Limb (tissue), 2 donors: ENCODE results near the gene NARS2.
"Not testable (repeated sequence)": the region's sequence is repeated elsewhere in the genome, so short reads cannot be mapped to it uniquely, and the experiment has no call there.

Experiments
- DNase-seq, 2 donors: peaks; one replicate each; pipeline ENCODE4 v3.0.0-alpha.2; 2016; ENCODE audit errors: extremely low spot score in 2 of 2

The NARS2 gene

DNA sequence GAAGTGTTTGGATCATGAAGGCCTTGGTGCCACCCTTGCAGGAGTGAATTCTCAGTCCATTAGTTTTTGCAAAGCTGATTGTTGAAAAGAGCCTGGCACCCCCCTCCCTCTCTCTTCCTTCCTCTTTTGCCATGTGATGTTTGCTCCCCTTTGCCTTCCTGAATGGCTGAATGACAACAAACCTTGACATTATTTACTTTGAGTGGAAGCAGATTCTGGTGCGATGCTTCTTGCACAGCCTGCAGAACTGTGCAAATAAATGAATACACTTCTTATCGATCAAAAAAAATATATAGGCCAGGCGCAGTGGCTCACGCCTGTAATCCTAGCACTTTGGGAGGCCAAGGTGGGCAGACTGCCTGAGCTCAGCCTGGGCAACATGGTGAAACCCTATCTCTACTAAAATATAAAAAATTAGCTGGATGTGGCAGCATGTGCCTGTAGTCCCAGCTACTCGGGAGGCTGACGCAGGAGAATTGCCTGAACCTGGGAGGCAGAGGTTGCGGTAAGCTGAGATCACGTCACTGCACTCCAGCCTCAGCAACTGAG lies 2.0 kb upstream of the NARS2 start:
- DNase-seq: no peak

DNA sequence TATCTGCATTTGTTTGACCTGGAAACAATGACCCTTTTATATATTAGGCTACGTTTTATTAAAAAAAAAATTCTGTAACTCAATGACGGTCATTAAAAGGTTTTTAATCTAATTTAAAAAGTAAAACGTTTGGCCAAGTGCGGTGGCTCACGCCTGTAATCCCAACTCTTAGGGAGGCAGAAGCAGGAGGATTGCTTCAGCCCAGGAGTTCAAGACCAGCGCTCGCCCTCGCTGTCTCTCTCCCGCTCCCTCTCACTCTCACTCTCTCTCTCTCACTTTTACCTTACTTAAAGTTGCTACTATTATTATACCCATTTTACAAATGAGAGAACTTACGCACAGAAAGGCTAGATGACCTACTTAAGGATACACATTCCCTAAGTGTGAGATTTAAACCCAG lies 814 bp upstream of the NARS2 start:
- DNase-seq: no peak

GRCh38 chr11:78573681-78574080 lies 983 bp downstream of the NARS2 start:
- DNase-seq: no peak

DNA sequence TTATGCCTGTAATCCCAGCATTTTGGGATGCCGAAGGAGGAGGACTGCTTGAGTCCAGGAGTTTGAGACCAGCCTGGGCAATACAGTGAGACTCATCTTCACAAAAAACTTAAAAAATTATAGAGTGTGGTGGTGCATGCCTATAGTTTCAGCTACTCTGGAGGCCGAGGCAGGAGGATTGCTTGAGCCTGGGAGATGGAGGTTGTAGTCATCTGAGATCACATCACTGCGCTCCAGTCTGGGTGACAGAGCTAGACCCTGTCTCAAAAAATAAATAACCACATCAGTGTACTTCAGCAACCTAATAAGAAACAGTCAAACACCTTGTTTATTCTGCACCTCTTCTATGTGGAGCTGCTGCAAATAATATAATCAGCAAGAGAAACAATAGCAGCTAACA lies 1.4 kb downstream of the NARS2 start:
- no peak for DNase-seq

- DNase-seq: no peak
Observed at GRCh38 chr11:78572394-78572793, 2.3 kb downstream of the NARS2 start.

GRCh38 chr11:78570031-78570430 lies 4.6 kb downstream of the NARS2 start:
- DNase-seq: no peak

DNA sequence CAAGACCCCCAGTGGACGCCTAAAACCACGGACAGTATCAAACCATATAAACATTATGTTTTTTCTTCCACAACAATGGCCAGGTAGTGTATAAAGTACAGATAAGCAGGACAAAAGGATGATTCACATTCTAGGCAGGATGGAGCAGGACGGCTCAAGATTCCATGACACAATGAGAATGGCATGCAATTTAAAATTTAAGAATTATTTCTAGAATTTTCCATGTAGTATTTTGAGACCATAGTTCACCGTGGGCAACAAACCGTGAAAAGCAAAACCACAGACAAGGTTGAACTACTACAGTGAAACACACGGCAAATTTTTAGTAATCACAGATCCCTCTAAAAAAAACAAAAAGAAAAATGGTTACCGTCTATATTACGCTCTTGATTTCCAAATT lies 7.5 kb downstream of the NARS2 start:
- DNase-seq: no peak

DNA sequence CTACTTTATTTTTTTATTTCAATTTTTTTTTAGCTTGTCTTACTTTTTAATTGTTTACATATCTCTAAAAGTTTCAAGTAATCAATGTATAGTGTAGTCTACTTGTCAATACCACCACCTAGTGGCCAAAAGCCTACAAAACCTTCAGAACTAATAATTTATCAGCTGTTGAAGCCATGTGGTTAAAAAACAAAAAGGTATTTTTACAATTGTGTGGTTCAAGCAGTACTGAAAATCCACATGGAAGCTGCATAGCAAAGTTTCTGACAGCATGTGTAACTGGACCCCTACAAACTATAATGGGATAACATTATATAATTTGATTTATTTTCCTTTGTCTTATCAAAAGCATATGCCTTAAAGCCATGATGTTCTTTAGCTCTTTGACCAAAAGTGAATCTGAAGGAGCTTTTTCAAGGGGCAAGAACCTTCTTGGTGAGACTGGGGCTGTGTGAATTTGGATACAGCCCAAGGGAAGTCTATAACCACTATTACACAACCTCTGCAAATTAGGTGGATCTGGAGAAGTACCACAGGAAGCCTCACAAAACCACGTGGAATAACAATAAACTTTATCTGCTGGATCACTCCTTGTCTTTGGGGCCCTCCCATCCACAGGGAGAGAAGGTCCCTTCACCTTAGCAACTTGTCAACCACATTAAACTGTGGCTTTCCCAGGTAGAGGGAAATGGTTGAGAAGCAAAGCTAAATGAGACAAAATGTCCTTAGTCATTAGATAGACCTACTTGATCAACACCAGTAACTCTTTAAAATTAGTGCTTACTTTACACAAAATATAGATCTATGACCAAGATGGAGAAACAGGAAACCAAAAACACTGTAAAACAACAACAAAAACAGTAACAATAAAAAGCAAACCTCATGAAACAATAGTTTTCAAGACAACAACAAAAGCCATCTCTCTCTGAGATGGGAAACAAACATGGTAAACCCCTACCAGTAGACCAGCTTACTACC lies 9.9 kb downstream of the NARS2 start:
- DNase-seq: peak in 1 of 2 donors; percentile 68

GRCh38 chr11:78564037-78564436 lies 10.6 kb downstream of the NARS2 start:
- not testable (repeated sequence) for DNase-seq

DNA sequence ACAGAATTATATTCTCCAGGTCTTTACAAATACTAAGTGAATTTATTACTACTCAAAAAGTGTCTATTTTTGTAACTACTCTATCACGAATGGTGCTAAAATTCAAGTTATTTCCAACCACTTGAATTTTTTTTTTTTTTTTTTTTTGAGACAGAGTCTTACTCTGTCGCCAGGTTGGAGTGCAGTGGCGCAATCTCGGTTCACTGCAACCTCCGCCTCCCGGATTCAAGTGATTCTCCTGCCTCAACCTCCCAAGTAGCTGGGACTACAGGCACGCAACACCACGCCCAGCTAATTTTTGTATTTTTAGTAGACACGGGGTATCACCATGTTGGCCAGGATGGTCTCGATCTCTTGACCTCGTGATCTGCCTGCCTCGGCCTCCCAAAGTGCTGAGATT lies 11.6 kb downstream of the NARS2 start:
- not testable (repeated sequence) for DNase-seq

- no peak for DNase-seq
Observed at GRCh38 chr11:78562398-78562797, 12.3 kb downstream of the NARS2 start.

- DNase-seq: no peak
Observed at GRCh38 chr11:78560826-78561484, 13.7 kb downstream of the NARS2 start.

DNA sequence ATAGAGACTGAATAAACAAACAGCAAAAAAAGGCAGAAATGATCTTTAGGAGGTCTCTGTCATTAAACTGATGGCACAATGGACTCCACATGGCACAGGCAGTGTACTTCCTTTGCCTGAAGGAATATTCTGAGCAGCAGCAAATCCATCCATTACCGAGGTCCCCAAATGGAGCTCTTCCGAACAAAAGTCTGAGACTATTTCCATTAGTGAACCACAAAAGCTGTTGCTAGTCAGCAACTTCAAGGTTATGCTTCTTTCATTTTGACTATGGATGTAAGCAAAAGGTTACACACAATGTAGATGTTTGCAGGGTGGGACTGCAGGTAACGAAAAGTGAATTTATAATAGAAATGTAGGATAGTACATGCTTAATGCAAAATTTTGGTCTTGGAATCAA lies 14.5 kb downstream of the NARS2 start:
- DNase-seq: no peak

DNA sequence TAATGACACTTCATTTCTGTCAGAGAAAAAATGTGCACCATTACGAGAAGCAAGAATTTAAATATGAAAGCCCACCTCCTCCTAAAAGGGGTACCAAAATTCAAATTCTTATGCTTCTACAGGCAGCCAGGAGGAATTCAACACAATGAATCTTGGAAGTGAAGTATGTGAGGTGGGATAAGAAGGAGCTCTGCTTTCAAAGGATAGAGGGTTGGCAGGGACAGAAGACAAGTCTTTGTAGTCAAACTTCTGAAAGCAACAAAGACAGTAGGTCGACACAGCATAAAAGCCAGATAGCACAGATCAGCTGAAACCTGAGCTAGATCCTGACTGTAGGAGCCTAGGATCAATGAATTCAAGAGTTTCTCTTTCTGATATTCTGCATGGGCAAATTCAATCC lies 17.4 kb downstream of the NARS2 start:
- DNase-seq: no peak

GRCh38 chr11:78555592-78555991 lies 19.1 kb downstream of the NARS2 start:
- no peak for DNase-seq

DNA sequence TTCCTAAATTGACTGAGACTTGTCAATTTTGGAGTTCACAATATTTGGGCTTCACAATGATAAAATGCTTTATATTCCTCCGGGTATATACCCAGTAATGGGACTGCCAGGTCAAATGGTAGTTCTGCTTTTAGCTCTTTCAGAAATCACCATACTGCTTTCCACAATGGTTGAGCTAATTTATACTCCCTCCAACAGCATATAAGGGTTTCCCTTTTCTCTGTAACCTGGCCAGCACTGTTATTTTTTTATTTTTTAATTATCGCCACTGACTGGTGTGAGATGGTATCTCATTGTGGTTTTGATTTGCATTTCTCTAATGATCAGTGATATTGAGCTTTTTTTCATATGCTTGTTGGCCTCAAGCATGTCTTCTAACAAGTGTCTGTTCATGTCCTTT lies 21.8 kb downstream of the NARS2 start:
- no peak for DNase-seq

GRCh38 chr11:78552139-78552538 lies 22.5 kb downstream of the NARS2 start:
- DNase-seq: not testable (repeated sequence)

DNA sequence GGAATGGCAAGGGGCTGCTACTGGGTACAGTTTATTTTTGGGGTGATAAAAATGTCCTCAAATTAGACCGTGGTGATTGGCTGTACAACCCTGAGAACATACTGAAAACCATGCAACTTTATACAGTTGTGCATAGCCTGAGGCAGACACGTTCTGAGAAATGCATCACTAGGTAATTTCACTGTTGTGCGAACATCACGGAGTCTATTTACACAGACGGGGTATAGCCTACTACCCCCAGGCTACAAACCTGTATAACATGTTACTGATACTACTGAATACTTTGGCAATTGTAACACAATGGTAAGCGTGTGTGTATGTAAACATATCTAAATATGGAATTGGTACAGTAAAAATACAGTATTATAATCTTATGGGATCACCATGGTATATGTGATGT lies 23.6 kb downstream of the NARS2 start:
- no peak for DNase-seq

DNA sequence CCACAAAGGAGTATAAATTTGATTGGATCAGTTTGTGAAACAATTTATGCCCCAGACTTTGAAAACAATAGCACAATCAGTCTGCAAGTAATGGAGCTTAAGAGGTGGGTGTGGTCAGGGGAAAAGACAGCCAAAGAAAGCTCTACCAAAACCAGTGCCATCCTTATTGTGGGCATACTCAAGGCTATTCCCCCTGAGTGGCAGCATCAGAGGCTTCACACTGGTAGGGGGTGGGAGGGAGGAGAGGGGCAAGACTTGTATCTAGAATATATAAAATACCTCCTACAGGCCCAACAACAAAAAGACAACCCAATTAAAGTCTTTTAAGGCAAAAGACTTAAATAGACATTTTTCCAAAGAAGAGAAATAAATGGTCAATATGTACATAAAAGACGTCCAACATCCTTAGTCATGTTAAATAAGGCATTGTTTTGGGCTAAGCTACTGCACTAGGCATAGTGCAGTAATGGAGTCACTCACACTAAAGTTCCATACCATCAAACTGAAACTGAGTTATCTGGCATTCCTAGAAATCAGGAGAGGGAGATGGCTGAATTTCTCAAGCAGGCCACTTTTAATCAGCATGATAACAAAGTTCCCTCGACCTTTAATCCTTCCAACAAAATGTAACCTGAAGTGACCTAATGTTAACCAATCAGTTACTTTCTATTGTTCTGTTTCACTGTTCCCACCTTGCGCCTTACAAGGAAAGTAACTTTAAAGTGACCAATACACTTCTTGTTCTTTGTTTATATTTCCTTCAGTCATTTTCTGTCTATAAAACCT lies 24.8 kb downstream of the NARS2 start:
- no peak for DNase-seq

- no peak for DNase-seq
Observed at GRCh38 chr11:78548911-78549590, 25.6 kb downstream of the NARS2 start.
